Measurements from ENCODE around the gene RANBP10. TPM values are rescaled to one million over a fixed set of nuclear protein-coding genes. Genes with fewer than 3 reads are reported as not detected.

RANBP10 gene
- polyA plus RNA-seq, 1 donor = 28.8 TPM

DNA sequence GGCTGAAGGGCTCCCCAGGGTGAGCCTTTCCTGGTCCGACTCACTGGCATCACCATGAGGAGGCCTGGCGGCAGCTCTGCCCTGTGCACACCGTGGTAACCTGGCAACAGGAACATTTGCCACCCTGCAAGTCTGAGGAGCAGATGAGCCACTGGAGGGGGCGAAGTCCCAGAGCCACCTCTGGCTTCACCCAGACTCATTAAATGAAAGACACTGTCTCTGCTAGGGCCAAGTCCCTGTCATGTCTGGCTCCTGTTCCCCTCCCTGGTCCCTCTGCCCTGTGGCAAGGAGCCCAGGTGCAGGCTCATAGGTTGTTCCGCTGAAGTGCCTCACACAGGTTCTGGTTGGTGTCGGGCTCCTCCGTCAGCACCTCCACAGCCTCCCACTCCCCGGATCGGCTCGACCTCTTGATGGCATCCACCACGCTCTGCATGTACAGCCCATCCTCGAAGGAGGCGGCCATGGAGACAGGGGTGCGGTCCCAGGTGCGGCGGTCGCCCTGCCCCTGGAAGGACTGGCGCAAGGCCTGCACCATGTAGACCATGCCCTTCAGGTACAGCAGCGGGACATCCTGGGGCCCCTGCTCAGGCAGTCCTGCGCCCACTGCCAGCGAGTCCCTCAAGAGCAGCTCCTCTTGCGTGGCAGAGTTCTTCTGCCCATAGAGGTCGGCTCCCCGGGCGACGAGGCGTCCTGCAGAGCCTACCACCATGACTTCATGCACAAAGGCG lies 131.3 kb downstream of the RANBP10 start:
- DNase-seq = no peak

GRCh38 chr16:67673712-67674580 lies 132.4 kb downstream of the RANBP10 start:
- DNase-seq = no peak

Other genes with a start within 250 kb of the RANBP10 start
- gene CTCF, start 244.0 kb downstream of the RANBP10 start, polyA plus RNA-seq (ENCODE audit: insufficient read length) = 43.9 TPM
- gene CARMIL2, start 161.4 kb downstream of the RANBP10 start, polyA plus RNA-seq (ENCODE audit: insufficient read length) = 0.81 TPM
- 17.4 TPM for gene ACD, start 146.3 kb downstream of the RANBP10 start, polyA plus RNA-seq (ENCODE audit: insufficient read length)
- 0.89 TPM for gene PARD6A, start 145.6 kb downstream of the RANBP10 start, polyA plus RNA-seq (ENCODE audit: insufficient read length)
- gene ENKD1, start 139.8 kb downstream of the RANBP10 start, polyA plus RNA-seq (ENCODE audit: insufficient read length) = 8.7 TPM
- 2.6 TPM for gene C16orf86, start 139.7 kb downstream of the RANBP10 start, polyA plus RNA-seq (ENCODE audit: insufficient read length)
- gene GFOD2, start 87.2 kb downstream of the RANBP10 start, polyA plus RNA-seq (ENCODE audit: insufficient read length) = 15.8 TPM
- gene TSNAXIP1, start 329 bp upstream of the RANBP10 start, polyA plus RNA-seq (ENCODE audit: insufficient read length) = 2.0 TPM
- 27.0 TPM for gene THAP11, start 35.8 kb upstream of the RANBP10 start, polyA plus RNA-seq (ENCODE audit: insufficient read length)
- gene NUTF2, start 40.4 kb upstream of the RANBP10 start, polyA plus RNA-seq (ENCODE audit: insufficient read length) = 127 TPM
- gene CENPT, start 41.1 kb upstream of the RANBP10 start, polyA plus RNA-seq (ENCODE audit: insufficient read length) = 36.6 TPM
- 126 TPM for gene EDC4, start 66.5 kb upstream of the RANBP10 start, polyA plus RNA-seq (ENCODE audit: insufficient read length)
- 1.6 TPM for gene NRN1L, start 78.3 kb upstream of the RANBP10 start, polyA plus RNA-seq (ENCODE audit: insufficient read length)
- gene PSKH1, start 86.7 kb upstream of the RANBP10 start, polyA plus RNA-seq (ENCODE audit: insufficient read length) = 23.0 TPM
- 3.1 TPM for gene CTRL, start 125.3 kb upstream of the RANBP10 start, polyA plus RNA-seq (ENCODE audit: insufficient read length)
- 33.5 TPM for gene PSMB10, start 130.3 kb upstream of the RANBP10 start, polyA plus RNA-seq (ENCODE audit: insufficient read length)
- 24.4 TPM for gene LCAT, start 137.6 kb upstream of the RANBP10 start, polyA plus RNA-seq (ENCODE audit: insufficient read length)
- 45.9 TPM for gene SLC12A4, start 162.1 kb upstream of the RANBP10 start, polyA plus RNA-seq (ENCODE audit: insufficient read length)
- 0.09 TPM for gene DPEP3, start 173.9 kb upstream of the RANBP10 start, polyA plus RNA-seq (ENCODE audit: insufficient read length)
- gene DPEP2, start 192.9 kb upstream of the RANBP10 start, polyA plus RNA-seq (ENCODE audit: insufficient read length) = 2.3 TPM
- gene DPEP2NB, start 209.4 kb upstream of the RANBP10 start, polyA plus RNA-seq (ENCODE audit: insufficient read length) = not detected
- gene DDX28, start 216.7 kb upstream of the RANBP10 start, polyA plus RNA-seq (ENCODE audit: insufficient read length) = 4.9 TPM
- 8.7 TPM for gene DUS2, start 216.7 kb upstream of the RANBP10 start, polyA plus RNA-seq (ENCODE audit: insufficient read length)

Measured in hindlimb muscle (tissue), 1 donor.